Activated gamma-delta T cell treated with anti-CD3 and anti-CD28 coated beads, Interleukin-2, amount 50 U/mL, for 16 hours (primary cell): ENCODE results near the gene PEX16.
A peak's percentile ranks its signal among the peaks of the same experiment; 100 is the strongest.

Source experiments
- DNase-seq: peaks from one replicate; pipeline ENCODE4 v3.0.0-alpha.2; 2020; ENCODE audit warnings: low read depth

The PEX16 gene

DNA sequence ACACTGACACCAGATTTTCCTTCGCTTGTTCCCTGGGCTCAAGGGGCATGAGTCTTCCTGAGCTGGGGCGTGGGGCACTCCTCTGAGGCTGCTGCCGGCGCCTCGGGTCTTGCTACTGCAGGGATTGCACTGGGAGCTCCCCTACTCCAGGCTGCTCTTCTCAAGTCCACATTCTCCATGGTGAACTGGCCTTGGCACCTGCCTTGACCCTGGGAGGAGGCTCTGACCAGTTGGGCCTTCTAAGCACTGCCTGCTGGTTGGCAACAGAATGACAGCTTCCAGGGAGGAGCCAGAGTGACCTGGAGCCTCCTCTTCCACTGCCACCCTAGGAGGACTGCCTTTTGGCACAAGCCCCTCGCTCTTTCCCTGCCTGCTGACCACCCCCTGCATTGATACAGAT lies 20.1 kb downstream of the PEX16 start:
- DNase-seq, result no peak

DNA sequence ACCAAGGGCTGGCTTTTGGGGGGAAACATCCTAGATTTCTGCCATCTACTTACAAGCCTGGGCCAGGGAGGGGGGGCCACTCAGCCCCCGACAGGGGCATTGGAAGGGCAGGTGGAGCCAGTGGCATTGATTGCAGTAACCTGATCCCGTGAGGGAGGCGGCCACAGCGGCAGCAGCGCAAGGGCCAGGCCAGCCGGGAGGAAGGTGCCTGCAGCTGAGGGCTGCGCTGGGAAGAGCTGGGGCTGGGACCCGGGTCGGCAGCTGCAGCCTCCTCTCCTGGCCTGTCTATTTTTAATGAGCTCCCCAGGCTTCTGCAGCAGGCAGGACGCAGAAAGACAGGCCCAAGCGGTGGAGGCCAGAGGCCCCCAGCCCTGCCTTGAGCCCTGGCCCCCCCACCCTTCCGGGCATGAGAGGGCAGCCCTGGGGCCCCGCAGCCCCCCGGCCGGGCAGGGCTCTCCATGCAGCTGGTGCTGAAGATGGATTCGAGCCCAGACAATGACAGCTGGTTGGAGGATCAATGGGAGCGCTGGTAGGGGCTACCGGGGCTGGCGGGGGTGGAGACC lies 21.2 kb downstream of the PEX16 start:
- no peak for DNase-seq

DNA sequence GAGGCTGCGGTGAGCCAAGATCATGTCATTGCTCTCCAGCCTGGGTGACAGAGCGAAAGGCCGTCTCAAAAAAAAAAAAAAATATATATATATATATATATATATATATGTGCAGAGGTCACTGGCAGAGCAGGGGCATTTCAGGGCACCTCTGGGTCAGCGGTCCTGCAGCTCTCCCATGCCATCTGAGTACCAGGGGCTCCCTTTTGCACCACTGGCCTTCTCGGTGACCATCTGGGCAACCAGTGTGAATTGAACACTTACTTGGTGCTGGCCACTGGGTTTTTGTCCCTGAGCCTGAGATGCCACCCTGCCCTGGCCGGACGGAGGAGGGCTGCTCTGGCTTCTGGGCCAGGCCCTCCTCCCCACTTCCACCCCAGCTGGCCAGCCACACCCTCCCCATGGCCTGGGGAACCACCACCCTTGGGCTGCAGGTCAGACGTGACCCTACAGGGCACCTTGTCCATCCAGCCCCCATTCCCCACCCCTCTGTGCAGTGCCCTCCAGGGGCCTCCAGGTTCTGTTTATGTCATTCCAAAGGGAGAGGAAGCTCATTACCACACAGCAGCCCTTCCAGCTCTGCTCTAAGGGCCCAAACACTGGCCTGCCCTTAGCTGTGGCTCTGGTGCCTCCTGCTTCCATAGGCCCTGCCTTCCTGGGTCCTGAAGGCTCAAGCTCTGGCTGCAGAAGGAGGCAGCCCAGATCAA lies 22.0 kb downstream of the PEX16 start:
- DNase-seq, result no peak

DNA sequence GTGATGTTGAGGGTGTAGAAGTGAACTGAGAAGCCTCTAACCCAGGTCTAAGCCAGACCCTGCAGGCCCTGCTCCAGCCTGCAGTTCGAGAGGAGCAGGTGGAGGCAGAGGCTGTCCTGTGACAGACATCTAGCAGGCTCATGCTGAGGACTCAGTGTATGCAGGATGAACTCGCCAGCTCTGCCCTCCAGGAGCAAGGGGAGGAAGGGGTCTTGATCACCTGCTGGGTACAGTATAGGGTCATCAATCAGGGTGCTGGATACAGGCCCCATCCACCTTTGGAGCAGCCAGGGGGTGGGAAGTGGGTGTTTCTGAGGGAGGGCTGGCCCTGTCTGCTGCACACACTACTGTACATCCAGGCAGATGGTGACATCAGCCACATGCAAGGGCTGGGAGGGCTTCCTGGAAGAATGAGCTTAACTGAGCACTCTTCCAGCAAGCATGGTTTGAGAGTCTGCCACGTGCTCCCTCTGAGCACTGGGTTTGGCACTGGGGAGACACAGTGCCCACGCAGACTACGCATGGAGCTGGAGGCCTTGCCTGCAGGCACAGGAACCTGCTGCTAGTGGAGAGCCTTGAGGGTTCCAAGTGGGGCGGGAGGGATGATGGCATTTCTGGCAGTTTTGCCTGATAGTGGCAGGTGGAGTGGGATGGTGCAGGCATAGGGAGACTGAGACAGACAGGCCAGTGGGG lies 23.0 kb downstream of the PEX16 start:
- no peak for DNase-seq

DNA sequence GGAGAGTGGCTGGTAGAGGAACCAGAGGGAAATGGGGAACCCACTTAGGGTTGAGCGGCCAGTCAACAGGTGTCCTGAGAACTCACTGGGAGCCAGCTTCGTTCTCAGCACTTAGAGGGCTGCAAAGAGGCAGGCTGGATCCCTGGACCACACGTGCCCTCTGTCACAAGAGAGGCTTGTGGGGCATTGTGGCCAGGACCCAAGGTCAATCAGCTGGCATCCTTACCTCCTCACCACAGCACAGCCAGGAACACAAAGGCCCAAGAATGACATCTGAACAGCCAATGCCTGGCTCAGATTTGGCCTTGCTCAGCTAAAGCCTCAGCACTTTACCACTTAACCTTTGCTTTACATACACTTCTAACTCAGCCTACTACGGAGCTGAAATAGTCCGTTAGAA lies 24.8 kb downstream of the PEX16 start:
- no peak for DNase-seq

DNA sequence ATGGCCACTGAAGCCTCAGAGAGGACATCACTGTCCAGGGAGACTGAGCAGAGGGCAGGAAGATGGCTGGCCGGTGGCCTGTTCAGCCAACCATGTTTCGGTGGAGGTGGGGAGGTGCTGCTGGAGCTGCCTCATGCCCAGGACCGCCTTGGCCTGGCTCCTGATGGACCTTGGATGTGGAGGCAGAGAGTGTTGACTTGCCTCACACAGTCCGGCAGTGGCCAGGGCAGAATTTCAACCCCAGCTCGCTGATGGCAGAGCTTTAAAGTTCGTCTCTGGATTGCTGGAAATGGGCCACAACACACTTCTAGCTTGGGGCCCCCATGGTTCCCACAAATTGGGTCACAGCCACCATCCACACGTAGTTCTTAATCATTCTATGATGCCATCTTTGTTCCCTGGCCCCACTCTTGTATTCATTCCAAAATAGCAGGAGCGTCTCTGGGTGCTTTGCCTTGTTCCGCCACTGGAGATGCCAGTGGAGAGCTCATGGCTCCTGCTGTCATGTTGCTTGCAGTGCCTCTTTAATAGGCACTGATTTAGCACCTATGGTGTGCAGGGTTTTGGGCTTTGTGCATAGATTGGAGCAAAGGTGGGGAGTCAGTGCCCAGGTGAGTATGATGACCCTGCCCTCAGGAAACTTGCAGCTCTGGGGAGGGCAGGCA lies 26.7 kb downstream of the PEX16 start:
- DNase-seq, result no peak

DNA sequence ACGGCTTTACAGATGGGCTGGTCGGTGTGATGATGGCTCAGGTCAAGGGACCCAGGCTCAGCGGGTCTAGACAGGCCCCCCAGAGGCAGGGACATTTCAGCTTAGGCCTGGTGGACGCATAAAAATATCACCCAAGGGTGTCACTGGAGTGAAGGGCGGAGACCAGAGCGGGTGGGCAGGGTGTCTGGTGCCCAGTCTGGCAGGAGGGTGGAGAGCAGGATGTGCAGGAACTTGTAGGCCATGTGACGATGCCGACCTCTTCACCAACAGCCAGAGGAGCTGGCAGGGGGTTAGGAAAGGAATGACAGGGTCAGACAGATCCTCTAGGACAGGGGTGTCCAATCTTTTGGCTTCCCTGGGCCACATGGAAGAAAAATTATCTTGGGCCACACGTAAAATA lies 27.7 kb downstream of the PEX16 start:
- DNase-seq, result no peak

DNA sequence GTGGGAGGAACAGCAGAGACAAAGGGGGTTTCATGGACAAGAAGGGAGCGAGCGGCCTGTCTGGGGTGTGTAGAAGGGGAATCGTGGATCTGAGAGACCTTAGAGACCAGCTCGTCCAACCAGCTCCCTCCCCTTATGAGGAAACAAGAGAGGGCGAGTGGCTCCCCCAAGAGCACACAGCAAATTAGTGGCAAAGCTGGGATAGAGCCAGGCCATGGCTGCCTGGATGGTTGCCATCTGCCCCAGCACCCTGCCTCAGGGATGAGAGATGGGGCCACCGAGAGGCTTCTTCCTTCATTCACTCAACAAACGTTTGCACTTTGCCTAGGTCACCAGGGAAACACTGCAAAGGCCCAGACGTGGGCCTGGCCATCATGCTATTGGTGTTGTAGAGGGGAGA lies 28.1 kb downstream of the PEX16 start:
- DNase-seq, result no peak

DNA sequence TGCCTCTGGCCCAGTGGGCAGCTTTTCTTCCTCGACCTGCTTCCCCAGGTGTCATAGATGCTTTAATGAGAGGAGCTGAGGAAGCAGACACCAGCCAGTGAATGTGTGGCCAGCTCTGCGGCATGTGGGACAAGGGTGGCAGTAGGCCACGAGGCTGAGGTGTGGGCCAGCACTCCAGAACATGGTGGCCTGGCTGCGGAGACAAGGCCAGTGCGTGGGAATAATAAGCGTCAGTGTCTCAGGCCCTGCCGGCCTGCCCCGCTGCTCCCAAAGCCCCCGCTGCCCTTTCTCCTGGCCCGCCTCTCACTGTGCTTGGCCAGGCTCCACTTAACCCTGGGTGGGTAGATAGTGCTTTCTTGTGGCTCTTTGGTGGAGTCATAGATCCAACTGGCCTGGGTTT lies 30.1 kb downstream of the PEX16 start:
- no peak for DNase-seq

DNA sequence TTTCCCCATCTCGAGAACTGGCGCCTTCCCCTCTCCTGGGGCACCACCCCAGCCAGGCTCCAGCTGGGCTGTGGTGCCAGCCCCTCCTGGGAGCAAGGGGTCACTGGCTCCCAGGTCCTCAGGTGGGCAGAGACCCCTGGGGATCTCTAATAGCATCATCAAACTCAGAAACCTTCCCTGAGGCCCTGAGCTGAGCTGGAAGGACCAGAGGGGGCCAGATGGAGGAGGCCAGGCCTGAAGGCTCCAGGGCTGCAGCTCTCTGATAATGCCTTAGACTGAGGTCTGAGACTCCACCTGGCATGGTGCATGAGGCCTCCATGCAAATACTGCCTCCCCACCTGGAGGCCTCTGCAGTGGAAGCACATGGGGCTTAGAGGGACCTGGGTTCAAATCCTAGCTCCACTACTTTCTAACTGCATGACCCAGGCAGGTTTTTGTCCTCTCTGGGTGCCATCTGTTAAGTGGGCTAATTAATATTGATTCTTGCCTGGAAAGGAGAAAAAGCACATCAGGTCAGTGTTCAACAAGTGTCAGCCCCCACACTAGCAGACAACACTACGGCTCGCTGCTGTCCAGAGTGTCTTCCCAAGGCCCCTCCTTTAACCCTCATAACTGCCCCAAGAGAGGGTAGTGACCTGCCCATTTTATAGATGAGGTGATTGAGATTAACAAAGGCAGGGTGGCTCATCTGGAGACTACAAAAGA lies 30.7 kb downstream of the PEX16 start:
- no peak for DNase-seq

DNA sequence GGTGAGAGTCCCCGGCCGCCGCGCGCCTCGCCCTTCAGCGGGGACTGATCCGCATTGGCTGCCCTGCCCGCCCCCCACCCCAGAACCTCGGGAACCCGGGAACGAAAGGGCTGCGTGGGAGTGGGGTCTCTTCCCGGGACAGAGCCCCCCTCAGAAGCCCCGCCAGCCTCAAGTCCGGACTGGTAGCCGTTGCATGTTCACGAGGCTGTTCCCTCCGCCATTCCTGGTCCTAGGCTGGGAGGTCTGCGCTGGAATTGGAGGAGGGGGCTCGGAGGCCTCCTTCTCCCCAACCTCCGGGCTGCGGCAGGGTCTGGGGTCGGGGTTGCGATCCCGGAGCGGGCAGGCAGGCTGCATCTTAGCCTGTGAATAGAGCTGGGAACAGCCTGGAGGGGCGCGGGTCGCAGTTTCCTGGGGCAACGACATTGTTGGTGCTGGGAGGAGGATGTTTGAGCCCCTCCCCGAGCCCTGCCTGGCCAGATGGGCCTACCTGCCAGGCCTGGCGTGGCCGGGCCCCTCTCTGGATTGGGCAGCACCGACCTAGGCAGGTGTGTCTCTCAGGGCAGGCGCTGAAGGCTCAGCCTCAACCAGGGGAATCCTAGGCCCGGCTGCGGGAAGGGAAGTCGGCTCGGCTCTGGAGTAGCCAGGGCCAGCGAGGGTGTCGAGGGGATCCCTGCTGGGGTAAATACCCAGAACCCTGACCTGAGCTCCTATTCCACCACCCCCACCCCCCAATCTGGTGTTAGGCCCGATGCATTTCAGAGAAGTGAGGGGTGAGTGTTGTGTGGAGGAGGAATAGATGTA lies 31.6 kb downstream of the PEX16 start:
- no peak for DNase-seq

DNA sequence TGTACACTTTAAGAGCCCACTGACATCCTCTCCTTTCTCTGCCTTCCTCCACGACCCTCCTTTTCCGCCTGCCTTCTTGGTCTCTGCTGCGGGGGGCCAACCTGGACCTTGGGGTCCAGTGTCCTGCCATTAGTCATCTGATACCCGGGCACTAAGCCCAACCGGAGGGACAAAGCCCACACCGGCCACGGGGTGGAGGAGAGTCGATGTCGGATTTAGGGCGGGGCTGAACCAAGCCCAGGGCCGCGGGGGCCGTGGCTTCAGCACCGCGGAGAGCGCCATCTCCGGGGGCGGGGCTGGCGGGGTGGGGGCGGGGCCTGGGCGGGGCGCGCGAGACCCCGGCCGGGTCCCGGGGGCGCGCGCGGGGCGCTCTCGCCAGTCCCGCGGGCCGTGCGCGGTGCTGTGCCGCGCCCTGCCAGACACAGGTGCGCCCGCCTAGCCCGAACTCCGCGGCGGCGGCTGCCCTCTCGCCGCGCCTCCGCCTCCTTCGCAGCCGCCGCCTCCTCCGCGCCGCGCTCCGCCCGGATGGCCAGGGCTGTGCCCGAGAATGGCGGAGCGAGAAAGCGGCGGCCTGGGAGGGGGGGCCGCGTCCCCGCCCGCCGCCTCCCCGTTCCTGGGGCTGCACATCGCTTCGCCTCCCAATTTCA lies 32.3 kb downstream of the PEX16 start, which contains the start of gene MAPK8IP1:
TSS of gene MAPK8IP1 (plus strand) at position 378 of the 647 bp plus-strand sequence. CDS start at position 548, 170 bp downstream.
- DNase-seq, result peak; percentile 18

DNA sequence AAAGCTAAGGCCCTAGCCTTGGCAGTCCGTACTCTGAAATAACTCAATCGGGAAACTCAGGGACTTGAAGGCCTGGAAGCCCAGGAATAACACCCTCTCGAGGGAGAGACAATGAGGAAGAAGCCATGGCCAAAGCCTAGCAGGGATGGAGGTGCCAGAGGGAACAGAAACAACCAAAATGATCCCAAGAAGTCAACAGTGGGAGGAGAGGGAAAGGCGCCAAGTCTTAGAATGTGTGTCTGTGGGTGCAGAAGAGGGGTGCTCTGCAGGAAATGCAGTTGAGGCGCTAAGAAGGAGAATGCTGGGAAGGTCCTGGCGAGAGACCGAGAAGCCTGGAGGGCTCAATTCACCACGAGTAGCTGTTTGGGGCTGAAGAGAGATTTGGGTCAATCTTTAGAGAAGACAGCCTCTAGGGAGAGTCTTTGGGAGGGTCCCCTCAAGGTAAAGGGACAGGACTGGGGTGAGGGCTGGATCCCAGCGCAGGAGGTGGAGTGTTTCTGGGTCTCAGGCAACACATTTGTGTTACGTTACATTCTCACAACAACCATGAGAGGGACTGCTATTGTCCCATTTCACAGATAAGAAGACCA lies 33.0 kb downstream of the PEX16 start:
- no peak for DNase-seq

DNA sequence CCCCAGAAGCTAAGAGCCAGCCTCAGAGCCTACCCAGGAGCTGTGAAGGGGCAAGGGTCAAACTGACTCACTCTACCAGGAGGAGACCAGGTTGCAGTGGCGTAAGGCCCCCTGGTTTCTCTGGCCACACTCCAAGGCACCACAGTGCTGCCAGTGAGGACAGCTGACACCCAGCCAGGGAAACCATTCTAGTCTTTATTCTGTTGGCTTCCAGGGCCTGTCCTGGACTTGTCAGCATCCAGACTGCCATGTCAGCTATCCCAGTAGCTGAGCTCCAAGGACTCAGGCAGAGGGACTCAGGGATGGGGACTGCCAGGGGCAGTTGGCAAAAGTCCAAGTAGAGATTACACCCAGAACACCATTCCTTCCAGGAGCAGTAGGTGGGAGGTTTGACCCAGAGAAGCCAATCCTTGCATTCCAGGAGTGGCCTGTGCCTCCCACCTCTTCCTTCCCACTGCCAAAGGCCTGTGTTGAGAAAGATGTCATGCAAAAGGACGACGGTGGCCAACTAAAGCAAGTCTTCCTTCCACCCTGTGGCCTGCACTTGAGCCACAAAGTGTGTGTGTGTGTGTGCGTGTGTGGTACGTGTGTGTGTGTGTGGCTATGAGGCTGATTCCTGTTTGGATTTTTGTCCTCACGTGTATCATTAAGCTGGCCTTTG lies 35.8 kb downstream of the PEX16 start:
- no peak for DNase-seq

DNA sequence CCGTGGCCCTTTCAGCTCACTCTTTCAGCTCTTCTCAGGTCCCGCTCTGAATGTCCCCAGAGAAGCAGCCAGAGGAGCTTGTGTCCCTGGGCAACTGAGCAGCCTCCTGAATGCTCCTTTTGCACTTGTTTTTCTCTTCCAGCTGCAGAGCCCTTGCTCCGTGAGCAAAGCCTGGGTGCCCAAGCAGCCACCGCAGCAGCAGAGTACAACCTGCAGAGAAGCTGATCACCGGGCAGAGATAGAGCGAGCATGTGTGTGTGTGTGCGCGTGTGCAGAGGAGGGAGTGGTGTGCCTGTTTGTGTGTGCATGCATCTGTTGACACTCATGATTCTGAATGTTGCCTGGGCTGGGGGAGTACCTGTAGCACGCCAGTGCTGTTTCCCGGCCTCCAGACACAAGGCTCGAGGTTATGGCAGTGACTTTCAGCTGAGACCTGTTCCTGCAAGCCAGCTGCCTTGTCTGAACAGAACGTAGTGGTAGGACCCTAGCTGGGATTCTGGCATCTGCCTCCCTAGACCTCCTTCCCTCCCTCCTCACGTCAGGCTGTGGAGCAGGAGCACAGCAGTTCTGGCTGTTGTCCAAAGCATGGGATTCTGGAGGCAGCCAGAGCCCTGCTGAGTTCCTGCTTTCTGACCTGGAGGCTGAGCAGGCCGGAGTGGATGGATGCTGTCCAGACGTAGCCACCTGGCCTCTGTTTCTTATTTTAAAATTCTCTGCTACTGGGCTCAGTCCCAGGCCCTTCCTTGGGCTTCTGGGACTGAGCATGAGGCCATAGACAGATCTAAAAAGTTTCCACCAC lies 36.7 kb downstream of the PEX16 start:
- DNase-seq, result no peak

DNA sequence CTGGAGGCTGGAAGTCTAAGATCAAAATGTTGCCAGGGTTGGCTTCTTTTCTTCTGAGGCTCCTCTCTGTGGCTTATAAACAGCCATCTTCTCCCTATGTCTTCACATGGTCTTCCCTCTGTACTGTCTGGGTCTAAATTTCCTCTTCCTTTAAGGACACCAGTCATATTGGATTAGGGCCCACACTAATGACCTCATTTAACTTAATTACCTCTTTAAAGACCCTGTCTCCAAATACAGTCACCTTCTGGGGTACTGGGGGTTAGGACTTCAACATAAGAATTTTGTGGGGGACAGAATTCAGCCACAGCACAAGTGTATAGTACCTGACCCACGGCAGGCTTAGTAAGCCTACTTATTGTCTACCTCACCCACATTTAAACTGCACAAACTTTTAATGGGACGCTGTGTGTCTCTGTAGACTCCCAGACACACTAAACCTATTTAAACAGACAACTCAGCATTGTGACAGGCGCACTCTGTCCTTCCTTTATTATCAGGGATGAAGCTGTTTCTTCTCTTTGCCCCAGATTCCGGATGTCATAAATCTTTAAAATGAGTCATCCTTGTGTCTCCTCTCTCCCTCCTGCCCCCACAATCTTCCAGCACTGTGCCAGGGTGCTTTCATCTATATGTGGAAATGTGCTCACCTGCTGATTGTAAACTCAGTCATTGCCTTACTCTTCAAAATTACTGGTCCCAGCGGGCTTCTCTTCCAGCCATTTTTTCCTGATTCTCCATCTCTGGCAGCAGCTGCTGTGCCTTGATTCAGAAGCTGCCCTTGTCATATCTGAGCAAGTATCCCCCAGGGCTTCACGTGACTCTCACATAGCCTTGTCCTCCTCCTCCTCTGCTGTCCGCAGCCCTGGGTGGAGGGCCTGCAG lies 37.6 kb downstream of the PEX16 start:
- DNase-seq, result no peak

DNA sequence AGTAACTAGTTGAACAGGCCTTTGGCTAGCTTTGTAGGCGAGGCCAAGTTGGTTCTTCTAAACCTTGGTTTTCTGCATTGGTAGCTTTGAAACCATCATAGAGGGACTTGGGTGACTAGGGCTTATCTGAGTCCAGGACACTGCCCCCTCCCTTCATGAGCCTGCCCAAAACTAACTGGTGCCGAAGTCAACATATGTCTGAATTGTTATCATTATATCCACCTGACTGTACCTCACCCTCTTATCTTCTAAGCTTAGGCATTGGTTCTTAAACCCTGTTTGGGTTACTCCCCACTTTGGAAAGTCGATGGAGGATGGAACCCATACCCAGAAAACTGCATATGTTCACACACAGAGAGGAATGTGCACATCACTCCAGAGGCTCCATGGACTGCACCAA lies 39.8 kb downstream of the PEX16 start:
- DNase-seq, result no peak

DNA sequence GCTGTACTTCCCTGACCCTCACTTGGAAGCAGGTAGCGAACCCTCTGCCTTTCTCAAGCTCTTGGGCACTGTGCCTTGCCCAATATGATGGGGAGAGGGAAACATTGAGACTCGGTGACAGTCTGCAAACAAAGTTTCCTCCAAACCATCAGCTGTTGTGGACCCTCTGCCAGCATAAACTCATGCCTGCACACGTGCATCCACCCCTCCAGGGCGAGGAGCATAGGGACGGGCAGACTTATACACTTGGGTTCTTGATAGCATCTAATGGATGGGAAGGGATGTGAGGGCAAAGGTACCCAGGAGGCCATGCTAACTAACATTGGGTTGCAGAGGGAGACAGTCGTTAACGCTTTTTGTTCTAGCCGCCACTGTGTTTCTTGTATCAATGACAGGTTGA lies 40.5 kb downstream of the PEX16 start:
- DNase-seq, result no peak
